Prostate gland (tissue), 2 donors: ENCODE measurements around the gene PLEKHH1. TPM values are rescaled to one million over a fixed set of nuclear protein-coding genes. Genes with fewer than 3 reads are reported as not detected.

ENCODE experiments used
- DNase-seq: peaks from one replicate; pipeline ENCODE4 v3.0.0-alpha.2; 2019; ENCODE audit warnings: low spot score
- H3K27ac ChIP-seq, 2 donors: fragments of 200-600 bp; sonication (generic); 2 replicates each; pipeline ENCODE4 v1.5.1; 2017 to 2019
- H3K27me3 ChIP-seq: fragments of 200-600 bp; sonication (generic); replicated peaks from 2 replicates; pipeline ENCODE4 v1.5.1; 2019; ENCODE audit not compliant: insufficient read depth
- H3K36me3 ChIP-seq, 2 donors: fragments of 200-600 bp; sonication (generic); 1 replicate in 1 of 2; 2 replicates in 1 of 2; pipeline versions ENCODE4 v1.5.1 to v1.8.1; 2017 to 2019
- H3K4me1 ChIP-seq: fragments of 200-600 bp; sonication (generic); replicated peaks from 2 replicates; pipeline ENCODE4 v1.5.1; 2019
- H3K4me3 ChIP-seq, 2 donors: fragments of 200-600 bp; sonication (generic); 2 replicates each; pipeline ENCODE4 v1.5.1; 2017 to 2019
- H3K9me3 ChIP-seq: fragments of 200-600 bp; sonication (generic); 2 replicates; pipeline ENCODE4 v1.5.1; 2017
- POLR2A ChIP-seq: fragments of 450-650 bp; IDR thresholded peaks from one replicate; pipeline ENCODE4 v1.6.1; 2016; ENCODE audit warnings: antibody characterized with exemption, mild to moderate bottlenecking
- POLR2AphosphoS5 ChIP-seq: sonication (generic); formaldehyde crosslinking; IDR thresholded peaks from one replicate; pipeline ENCODE4 v1.6.1; 2017; ENCODE audit warnings: antibody characterized with exemption
- WGBS: methylation state at CpG from one replicate; pipeline ENCODE4 v1.1.5; 2018; 5-methylcytosine and 5-hydroxymethylcytosine counted together
- intact Hi-C: fragments of 100-400 bp; cut with DNase I; formaldehyde crosslinking; loops from one replicate; pipeline ENCODE4 v1.14.2; 2022
- total RNA-seq, 2 donors: library from RNA; depleted of rRNA; stranded (reverse); fragments of >200 nt; gene quantifications; one replicate each; pipeline ENCODE4 v1.1.0, GENCODE V29; 2016
- TF ChIP-seq, protein P1 (sequence below), 4 experiments: fragments of 200-600 bp in 2 of 4; fragments of 450-650 bp in 2 of 4; sonication (generic) in 2 of 4; IDR thresholded peaks; 1 replicate in 3 of 4; 2 replicates in 1 of 4; pipeline ENCODE4 v1.5.1; 2016 to 2019; ENCODE audit warnings: antibody characterized with exemption in 4 of 4, mild to moderate bottlenecking in 2 of 4, moderate library complexity in 2 of 4

The PLEKHH1 gene
- total RNA-seq, 2 donors from 2014 or later = 57.9 to 92.7 TPM

DNA sequence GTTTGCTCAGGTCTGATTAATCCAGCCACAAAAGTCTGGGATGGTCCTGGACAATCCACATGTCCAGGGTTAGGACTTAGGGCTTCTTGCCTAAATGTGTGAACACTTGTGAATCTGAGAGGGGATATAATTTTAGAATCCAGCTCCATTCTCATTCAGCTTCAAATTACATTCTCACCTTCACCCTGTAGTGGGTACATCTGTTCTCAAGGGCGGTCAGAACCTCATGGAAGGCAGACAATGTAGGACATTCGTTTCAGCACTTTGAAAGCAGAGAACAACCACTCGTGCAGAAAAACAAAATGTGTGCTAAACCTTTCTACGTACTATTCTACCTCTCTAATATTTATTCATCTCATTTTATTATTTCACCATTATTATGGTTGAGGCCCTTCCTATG is 45.8 kb upstream of the PLEKHH1 start:
- H3K9me3 ChIP-seq = no peaks in the 10 kb centered on the region
- H3K36me3 ChIP-seq = no peaks in the 10 kb centered on the region
- DNase-seq = no peak
- WGBS = 86% methylated on average over 4 of the region's 4 CpGs
- no peak overlapping the region for H3K27ac ChIP-seq
- no peaks in the 10 kb centered on the region for H3K27me3 ChIP-seq
- no peak overlapping the region for H3K4me3 ChIP-seq
- intact Hi-C loops = no loop called here
- H3K4me1 ChIP-seq = peaks cover 8% of the 10 kb centered on the region
- TF ChIP-seq POLR2A (no peak), POLR2AphosphoS5 (no peak)
- TF ChIP-seq, protein P1, sequence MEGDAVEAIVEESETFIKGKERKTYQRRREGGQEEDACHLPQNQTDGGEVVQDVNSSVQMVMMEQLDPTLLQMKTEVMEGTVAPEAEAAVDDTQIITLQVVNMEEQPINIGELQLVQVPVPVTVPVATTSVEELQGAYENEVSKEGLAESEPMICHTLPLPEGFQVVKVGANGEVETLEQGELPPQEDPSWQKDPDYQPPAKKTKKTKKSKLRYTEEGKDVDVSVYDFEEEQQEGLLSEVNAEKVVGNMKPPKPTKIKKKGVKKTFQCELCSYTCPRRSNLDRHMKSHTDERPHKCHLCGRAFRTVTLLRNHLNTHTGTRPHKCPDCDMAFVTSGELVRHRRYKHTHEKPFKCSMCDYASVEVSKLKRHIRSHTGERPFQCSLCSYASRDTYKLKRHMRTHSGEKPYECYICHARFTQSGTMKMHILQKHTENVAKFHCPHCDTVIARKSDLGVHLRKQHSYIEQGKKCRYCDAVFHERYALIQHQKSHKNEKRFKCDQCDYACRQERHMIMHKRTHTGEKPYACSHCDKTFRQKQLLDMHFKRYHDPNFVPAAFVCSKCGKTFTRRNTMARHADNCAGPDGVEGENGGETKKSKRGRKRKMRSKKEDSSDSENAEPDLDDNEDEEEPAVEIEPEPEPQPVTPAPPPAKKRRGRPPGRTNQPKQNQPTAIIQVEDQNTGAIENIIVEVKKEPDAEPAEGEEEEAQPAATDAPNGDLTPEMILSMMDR (IDR thresholded peaks at IDR 0.05) = no peak

DNA sequence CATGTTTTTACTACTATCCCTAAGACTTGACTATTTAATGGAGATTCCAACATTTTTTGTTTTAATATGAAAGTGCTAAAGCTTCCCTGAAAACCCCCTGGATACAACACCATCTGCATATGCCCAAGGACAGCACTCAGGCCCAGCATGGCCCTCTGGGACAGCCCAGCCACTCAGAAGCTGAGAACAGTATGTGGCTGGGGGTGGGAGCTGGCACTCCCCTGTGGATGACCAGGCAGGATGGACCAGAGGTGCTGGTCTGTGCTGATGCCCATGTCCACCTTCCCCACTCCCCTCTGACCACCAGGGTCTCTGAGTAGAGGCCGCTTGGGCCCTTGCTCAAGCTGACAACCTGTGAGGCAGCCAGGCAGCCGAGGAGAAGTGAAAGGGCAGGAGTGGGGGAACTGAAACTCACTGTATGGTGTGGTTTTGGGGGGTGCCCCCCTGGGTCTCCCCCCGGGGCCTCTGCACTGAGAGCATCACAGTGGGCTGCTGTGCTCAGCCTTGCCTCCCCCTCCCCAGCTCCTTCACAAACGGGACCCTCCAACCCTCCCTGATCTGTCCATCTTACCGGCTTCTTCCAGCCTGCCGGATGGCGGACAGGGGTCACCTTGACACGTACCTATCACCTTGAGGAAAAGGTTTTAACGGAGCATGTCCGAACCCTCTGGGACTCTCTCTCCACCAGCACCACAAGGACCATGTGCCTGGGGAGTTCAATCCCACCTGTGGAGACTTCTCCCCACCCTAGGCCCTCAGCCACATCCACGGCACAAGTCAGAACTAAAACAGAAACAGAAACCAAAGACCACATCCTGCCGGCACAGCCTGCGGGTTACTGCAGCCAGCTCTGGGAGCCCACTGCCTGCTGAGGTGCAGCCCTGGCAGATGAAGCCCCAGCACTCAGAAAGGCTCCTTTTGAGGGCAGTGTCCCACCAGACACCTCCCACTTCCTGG is 44.9 kb upstream of the PLEKHH1 start, which contains the start of gene TMEM229B:
TSS of gene TMEM229B (minus strand) at position 785 of the 957 bp plus-strand sequence. CDS start 14,798 bp downstream, outside the sequence.
- H3K4me1 ChIP-seq = peaks cover 10% of the 10 kb centered on the region
- no peak within 1 kb of the TSS for H3K27ac ChIP-seq
- no peaks in the 10 kb centered on the region for H3K36me3 ChIP-seq
- DNase-seq = no peak
- no peaks in the 10 kb centered on the region for H3K9me3 ChIP-seq
- H3K4me3 ChIP-seq = no peak within 1 kb of the TSS
- TF ChIP-seq POLR2AphosphoS5 (no peak), POLR2A (no peak)
- TF ChIP-seq, protein P1 (IDR thresholded peaks at IDR 0.05) = no peak
- intact Hi-C loops = no loop called here
- H3K27me3 ChIP-seq = no peaks in the 10 kb centered on the region
- WGBS = 83% methylated on average over 13 of the region's 13 CpGs

DNA sequence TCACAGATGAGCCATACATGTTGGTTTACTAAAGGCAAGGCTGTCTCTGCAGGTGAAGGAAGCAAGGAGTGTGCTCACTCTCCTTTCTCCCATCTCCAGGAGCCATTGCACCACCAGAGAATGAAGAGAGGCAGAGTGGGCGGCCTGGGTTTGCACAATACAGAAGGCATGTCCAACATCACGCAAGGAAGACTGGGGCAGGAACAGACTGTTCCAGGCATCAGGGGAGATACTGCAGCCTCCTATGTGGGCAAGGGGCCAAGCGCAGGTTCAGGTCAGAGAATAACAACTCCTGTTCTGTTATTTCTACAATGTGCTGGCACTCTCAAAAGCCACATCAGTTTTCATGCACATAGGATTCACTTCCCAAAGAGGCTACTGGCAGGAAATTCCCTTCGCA is 42.9 kb upstream of the PLEKHH1 start:
- H3K9me3 ChIP-seq = no peaks in the 10 kb centered on the region
- TF ChIP-seq POLR2A (no peak), POLR2AphosphoS5 (no peak)
- TF ChIP-seq, protein P1 (IDR thresholded peaks at IDR 0.05) = no peak
- no peak overlapping the region for H3K4me3 ChIP-seq
- no peak overlapping the region for H3K27ac ChIP-seq
- intact Hi-C loops = no loop called here
- WGBS = 85% methylated on average over 4 of the region's 4 CpGs
- H3K4me1 ChIP-seq = peaks cover 10% of the 10 kb centered on the region
- no peaks in the 10 kb centered on the region for H3K27me3 ChIP-seq
- no peak for DNase-seq
- no peaks in the 10 kb centered on the region for H3K36me3 ChIP-seq

DNA sequence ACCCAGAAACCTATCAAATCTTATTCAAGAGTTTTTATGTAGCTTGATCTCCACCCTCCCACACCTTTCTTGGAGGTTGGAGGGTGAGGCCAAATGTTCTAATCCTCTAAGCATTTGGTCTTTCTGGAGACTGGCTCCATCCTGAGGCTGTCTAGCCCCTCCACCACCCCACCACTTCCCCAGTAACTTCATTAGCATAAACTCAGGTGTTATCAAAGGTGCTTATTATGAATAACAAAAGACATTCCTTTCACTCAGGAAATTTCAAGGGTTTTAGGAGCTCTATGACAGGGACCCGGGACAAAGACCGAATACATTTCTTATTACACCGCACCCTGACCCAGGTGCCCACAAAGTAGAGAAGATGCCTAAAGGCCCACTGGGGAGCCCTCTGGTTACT is 41.8 kb upstream of the PLEKHH1 start:
- TF ChIP-seq, protein P1 (IDR thresholded peaks at IDR 0.05) = no peak
- TF ChIP-seq POLR2AphosphoS5 (no peak), POLR2A (no peak)
- intact Hi-C loops = no loop called here
- Histone ChIP-seq H3K27ac (no peak overlapping the region), H3K9me3 (no peaks in the 10 kb centered on the region), H3K4me1 (peaks cover 10% of the 10 kb centered on the region), H3K27me3 (no peaks in the 10 kb centered on the region), H3K4me3 (no peak overlapping the region), H3K36me3 (no peaks in the 10 kb centered on the region)
- DNase-seq = no peak
- WGBS = 96% methylated on average over 3 of the region's 3 CpGs
